GM21381 (cell line): ENCODE measurements around the gene NOP16.
A peak's percentile ranks its signal among the peaks of the same experiment; 100 is the strongest.

Experiments used
- ATAC-seq: cut with Tn5 transposase; IDR thresholded peaks from one replicate; pipeline ENCODE4 v1.9.1; 2021; ENCODE audit warnings: mild to moderate bottlenecking, moderate library complexity; ENCODE audit not compliant: unreplicated experiment

The NOP16 gene

DNA sequence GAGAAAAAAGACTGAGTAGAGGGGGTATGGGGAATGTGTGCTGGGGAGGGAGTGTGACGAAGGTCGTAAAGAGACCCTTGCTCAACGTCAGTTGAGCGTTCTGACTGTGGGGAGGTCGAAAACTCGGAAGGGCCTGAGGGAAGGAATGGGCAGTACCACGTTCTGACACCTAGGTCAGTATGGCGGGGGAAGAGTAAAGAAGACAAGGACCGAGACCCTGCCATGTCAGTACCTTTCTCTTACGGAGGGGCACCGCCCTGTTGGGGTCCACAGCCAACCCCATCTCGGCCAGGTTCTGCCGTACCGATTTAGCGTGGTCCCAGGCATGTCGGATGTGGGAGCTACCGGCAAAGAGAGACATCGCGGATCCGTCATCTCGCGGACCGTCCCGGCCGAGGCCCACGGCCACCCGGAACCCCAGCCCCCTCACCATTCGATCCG, 375 bp downstream of the NOP16 start:
- no peak for ATAC-seq

DNA sequence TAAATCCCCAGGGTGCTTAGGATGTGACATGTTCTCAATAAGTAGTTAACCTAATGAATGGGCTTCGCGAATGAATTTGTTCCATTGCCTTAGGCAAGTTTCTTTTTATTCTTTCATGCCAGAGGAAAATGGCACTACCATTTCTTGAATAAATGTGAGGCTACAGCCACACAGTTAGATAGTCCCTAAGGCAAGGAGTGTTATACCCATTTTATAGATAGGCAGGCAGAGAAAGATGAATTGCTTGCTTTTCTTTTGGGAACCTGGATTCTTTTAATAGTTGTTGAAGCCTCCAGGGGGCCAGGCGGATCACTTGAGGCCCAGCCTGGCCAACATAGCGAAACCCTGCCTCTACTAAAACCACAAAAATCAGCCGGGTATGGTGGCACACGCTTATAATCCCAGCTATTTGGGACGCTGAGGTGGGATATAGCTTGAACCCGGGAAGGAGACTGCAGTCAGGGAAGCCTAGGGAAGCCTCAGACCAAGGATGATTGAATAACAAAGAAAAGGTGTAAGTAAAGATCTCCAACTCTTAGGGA, 943 bp downstream of the NOP16 start:
- ATAC-seq, result no peak

DNA sequence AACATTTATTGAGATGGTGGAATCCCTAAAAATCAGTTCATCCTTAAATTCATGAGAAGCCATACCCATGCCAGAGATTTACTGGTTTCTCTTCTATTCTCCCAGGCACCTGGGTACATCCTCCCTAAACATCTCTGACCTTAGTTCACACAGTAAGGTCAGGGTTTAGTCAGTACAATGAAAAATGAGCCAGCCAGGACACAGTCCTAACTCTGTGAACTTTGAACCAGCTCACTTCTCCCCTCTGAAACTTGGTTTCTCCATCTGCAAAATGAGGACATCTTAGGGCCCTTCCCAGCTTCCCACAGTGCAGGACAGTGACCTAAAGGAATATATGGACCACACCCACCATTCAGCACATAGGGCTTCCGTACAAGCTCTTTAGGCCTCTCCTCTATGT, 1.9 kb downstream of the NOP16 start:
- ATAC-seq, result no peak

DNA sequence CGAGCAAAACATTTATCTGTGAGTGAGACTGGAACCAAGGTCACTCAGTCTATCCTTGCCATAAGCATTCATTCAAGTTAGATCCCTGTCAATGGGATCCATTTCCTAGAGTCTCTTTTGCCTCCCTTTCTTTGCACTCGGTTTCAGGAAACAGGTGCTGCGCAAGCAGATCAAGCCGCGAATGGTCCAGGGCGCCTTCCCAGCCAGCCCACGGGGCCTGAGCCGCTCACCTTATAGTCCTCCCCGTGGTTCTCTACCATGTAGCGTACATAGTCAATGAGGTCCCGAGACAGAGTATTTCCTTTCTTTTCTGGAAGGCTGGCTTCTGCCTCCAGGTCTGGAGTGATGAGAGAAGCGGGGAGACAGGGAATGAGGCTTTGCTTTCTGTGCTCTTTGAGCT, 3.4 kb downstream of the NOP16 start:
- ATAC-seq, result no peak

DNA sequence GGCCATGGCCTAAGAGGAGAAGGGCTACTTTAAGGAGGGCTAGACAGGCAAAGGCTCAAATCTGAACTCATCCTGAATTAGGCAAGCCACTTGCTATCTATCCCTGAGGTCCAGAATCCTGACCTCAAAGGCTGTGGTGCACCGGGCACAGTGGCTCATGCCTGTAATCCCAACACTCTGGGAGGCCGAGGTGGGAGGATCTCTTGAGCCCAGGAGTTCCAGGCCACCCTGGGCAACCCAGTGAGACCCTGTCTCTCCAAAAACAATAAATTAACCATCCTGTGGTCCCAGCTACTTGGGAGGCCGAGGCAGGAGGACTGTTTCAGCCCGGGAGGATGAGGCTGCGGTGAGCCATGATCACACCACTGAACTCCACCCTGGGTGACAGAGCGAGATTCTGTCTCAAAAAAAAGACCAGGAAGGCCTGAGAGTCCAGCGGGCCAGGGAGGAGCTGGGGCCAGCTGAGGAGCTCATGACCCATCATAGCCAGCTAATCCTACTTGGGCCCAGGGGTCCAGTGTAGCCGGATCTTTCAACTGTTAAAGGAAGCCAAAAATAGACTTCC, 4.0 kb downstream of the NOP16 start:
- ATAC-seq, result no peak

DNA sequence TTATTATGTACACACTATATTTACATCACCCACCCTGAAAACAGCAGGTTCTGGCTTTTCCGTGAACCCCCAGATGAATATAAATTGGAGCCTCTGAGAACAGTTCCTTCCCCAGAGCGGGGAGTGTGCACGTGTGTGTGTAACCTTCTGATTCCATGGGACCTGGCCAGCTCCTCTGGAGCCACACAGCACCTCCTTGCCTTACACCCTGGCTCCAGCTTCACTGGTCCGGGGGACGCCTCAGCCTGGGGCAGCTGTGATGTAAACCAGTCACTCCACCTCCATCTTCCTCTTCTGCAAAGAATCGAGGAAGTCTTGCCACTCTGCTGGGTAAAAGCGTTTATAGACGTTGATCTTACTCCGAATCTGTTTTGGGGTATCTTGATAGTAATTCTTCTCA, 4.4 kb downstream of the NOP16 start:
- no peak for ATAC-seq

DNA sequence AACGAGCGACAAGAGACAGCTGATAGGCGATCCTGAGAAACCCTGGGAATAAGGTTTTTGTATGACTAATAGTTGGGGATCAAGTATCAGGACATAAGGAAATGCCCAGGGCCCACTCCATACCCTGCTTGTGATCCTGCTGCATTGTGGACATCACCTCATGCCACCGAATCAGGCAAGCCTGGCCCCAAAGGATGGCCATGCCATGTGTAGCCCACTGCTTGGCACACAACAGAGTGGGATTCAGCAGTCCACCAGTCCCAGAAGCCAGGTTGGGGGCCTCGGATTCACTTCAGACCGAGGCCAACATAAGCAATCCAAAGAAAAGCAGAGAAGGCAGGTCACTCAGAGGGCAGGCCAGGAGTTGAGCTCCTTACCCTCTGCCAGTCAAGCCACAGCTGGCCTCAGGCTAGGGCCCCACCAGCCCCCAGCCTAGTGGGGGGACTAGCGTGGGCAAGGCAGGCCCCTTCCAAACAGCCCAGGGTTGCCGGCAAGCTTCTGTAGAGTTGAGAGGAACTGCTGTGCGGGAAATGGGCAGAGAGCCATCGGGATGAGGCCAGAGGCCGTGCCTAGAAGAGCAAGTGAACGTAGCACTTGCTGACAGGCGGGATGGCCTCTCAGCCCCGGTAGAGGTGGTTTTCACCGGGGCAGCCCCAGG, 5.0 kb downstream of the NOP16 start:
- no peak for ATAC-seq

DNA sequence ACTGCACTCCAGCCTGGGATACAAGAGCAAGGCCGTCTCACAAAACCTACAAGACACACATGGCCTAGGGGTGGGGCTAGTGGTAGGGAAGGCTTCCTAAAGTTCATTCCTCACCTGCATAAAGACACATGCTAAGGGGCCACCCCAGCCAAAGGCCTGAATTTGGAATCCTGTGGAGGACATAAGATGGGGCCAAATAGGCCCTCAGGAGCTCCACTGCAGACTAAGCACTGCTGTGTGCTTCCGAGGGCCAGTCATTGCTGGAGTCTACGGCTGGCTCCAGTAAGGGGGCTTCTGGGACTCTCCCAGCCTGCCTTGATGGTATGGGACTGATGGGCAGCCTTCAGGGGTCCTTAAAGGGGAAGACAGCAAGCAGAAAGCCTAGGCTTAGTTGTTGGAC, 5.7 kb downstream of the NOP16 start:
- ATAC-seq, result no peak

DNA sequence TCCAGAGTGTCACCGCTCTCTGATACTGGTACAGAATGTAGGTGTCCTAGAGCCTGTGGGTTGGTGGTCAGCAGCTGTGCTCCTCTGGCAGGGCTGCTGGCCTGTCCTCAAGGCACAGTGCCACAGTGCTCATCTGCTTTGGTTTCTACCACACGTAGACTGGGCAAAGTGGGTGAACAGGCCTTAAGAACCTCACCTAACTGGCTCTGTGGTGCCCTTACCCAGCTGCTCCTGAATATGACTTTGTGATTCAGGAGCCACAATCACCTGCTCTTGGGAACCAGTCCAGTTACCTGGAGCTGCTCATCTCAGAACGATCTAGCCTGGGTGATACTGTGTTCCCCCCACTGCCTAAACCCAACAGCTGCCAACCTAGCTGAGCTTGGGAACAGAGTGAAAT, 6.4 kb downstream of the NOP16 start:
- no peak for ATAC-seq

DNA sequence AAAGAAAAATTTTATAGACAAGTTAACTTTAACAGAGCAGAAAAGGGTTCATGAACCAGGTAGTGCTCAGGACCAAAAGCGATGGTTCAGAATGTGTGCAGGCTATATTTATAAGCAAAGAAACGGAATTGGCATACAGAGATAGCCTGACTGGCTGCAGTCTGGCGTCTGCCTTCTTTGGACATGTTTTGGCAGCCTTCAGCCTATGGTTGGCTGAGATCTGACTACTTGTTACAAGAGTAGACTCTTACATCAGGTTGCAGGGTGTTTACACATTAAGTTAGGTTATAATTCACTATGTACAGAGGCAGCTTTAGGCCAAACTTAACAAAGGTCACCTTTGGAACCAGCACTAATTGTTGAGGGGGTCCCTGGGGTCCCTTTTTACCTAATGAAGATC, 7.0 kb downstream of the NOP16 start:
- ATAC-seq, result no peak

DNA sequence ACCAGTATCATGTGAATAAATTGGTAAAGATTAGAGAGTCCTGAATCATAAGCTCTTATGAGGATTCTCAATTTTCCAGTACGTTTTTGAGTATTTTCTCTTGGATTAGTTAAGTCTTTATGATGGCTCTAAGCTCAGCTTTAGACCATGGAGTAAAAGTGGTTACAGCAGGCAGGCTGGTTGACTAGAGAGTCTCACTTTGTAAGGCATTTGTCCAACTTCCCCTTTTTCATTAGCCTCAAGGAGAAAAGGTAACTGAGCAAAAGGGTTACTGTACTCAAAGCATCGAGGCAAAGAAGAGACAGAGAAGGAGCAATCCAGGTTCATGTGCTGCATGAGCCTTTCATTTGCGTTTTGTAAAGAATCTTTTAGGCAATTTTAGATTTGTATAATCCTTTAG, 8.5 kb downstream of the NOP16 start:
- peak; percentile 59 for ATAC-seq

DNA sequence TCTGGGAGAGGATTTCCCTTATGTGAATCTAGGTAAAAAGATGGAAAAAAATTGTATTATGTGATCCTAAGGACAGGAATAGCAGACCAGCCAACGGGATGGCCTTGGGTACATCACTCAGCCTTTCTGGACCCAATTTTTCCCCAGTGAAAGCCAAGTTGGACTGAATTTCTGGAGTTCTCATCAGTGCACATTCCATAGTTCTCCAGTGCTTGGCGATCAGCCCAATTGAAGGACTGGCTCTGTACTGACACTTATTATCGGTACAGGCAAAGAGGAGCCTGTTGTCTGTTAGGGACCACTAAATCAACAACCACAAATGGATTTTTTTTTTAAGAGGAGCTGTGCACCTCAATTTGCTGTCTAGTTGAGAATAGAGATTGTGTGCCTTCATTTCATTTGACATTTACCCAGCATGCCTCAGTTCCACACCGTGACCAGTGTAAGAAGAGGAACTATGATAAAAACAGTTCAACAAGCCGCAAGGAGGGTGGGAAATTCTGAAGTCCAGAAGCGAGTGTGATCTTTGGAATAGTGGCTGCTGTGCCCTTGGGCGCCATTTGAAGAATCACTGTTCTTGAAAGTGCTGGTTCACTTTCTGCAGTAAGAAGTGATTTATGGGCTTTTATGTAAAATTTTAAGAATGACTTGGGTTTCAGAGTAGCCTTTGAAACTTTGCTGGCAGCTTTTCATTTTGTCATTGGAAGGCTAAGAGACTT, 15.1 kb downstream of the NOP16 start:
- no peak for ATAC-seq

DNA sequence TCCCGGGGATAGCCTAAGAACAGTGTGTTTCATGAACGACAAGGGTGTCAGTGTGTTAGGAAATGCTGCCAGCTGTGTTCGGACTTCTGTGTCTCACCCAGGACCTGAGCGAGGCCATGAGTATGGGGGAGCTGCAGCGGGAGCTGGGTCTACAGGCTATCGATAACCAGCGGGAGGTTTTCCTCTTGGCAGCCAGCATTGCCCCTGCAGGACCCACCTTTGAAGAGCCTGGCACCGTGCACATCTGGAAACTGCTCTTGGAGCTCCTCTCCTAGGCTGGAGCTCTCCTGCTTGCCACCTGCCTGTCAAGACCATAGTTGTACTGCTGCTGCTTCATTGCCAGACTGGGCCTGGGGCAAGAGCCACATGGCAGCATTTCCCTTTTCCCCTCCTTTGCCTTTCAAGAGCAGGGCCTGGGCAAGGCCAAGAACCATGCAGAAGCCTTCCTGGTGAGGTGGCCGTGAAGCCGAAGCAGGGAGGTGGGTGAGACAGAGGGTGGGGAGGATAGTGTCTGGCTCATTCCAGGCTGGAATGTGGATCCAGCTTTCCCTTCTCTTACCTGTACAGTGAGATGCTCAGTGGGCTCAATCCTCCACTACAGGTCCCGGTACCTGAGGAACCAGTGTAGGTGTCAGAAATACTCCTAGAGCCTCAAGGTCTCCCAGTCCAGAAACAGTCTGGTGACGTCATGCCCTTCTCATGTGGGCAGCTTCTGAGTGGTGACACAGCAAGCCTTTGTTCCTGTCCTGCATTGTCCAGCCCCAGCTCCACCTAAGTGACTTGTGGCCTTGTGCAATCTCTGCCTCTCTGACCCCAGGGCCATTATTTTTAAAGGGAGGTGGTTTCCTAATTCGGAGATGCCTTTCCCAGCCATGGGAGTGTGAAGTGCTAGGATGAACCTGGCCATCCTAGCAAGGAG, 16.5 kb downstream of the NOP16 start:
- no peak for ATAC-seq

DNA sequence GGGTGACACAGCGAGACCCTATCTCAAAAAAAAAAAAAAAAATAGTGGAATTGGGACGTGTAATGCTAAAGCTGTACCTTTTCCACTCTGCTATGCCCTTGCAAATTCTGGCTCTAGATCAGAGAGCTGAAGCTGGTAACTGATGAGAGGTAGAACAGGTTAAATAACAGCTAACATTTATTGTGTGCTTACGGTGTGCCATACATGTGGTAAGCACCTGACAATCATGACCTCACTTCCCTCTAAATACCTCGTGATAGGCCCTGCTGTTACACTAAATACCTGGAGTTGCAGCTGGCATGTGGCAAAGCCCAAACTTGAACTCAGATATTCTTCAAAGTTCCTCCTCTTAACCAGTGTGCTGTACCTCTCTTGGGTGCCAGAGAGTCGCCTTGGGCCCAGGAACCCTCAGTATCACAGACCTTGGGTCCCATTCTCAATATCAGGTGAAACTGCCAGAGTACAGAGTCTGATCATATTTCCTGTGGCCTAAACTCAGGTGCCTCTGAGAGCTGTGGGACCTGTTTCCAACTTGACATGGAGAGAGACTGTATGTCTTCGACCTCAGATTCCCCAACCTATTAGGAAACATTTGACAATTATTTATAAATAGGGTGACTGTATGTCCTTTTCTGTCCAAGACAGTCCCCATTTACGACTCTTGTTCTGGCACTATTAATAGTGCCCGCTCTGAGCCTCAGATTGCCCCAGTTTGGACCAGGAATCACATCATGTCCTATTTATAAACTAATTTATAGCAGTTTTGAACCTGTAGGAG, 18.3 kb downstream of the NOP16 start:
- no peak for ATAC-seq

DNA sequence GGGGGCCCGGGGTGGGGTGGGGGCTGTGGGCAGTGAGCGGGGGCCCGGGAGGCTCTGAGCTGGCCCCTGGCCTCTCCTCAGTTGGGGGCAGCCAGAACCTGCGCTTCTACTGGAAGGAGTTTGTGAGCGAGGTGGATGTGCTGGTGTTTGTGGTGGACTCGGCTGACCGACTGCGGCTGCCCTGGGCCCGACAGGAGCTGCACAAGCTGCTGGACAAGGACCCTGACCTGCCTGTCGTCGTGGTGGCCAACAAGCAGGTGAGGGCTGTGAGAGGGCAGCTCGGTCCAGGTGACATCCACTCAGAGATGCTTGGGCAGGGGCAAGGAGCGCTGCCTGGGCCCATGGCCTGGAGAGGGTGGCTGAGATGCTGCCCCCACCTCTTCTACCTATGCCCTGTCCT, 19.7 kb downstream of the NOP16 start:
- no peak for ATAC-seq

DNA sequence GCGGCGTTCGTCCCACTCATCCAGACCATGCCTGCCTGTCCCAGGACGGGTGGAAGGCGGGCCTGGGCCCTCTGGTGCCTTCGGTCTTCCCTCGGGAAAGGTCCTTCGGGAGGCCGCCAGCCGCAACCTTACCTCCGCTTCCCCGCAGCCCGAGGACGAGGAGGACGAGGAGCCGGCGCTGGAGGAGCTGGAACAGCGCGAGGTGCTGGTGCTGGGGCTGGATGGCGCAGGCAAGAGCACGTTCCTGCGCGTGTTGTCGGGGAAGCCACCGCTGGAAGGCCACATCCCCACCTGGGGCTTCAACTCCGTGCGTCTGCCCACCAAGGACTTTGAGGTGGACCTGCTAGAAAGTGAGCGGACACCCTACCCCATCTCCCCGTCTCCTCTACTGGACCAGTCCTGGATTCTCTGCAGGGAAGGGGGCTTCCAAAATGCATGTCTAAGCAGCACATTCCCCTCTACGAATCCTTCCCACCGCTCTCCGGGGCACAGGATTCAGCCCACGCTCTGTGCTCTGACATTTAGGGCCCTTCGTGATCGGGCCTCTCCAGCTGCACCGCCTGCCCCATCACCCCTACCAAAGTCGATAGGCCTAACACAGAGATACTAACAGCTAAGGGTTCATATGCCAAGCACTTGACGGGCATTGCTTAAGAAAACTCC, 22.0 kb downstream of the NOP16 start:
- ATAC-seq, result no peak

DNA sequence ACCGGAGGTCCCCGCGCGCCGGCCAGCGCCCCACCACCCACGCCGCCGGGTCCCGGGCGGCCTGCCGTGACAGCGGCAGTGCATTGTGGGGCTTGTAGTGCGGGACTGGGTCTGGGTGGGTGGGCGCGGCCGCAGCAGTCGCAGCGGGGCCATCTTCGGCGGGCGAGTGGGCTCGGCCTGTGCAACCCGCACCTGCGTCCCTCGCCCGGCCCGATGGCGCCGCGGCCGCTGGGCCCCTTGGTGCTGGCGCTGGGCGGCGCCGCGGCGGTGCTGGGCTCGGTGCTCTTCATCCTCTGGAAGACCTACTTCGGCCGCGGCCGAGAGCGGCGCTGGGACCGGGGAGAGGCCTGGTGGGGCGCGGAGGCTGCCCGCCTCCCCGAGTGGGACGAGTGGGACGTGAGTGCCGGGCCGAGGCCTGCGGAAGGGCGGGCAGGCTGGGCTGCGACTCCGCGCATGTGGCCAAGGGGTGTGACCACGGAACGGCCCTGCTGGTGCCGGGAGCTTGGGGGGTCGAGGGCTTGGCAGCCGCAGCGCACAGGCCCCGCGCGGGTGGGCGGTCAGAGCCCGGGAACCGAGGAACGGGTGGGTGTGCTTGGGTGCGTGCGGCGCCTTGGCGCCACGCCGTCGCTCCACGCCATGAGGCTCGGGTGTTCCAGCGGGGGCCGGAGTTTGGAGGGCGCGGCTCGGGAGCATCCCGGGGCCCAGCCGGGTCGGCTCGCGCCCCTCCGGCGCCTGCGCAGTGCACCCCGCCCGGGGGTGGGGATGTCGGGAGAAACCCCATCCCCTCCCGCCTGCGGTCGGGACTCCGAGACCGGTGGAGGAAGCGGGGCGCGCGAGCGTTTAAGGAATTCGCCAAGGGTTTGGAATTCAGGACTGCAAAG, 22.8 kb downstream of the NOP16 start, which contains the start of gene ARL10:
ARL10 (plus strand) TSS at position 137 of the 881 bp plus-strand sequence; CDS start at position 214, 77 bp downstream.
- no peak for ATAC-seq

DNA sequence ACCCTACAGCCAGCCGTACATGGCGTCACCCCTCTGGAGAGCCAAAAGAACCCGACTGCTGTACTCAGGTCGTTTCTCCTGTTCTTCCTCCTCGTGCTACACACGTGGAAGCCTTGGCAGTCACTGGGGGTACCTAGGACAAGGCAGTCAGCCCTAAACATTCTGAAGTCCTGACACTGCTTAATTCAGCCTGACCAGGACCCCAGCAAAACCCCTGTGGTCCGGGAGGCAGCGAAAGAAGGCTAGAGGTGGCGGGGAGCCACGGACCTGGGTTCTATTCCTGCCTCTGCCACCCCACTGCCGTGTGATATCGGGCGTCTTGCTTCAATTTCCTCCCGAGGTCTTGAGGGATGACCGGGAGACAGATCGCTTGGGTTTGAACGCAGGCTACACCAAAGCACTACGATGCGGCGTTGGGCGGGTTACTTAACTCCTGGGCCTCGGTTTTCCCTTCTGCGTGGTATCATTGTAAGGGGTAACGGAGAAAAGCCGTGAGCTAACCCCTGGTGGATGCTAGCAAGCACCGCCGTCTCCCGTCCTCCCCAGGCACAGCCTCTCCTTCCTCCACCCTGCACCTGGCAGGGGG, 23.5 kb downstream of the NOP16 start:
- ATAC-seq, result no peak

DNA sequence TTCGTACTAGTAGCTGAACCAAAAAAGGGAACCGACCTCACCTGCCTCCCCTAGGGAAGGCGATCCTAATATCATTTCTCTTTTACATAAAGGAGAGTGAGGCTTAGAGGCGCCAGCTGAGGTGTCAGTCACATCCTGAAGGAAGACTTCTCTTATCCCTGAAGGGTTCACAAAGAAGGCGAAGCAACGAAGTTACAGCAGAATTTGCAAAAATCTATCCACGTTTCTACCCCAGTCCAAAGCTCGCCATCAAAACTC, 26.2 kb downstream of the NOP16 start:
- ATAC-seq, result peak; percentile 12
